GM19463 (cell line): ENCODE measurements around the gene LLGL2.
"Not testable (repeated sequence)": the region's sequence is repeated elsewhere in the genome, so short reads cannot be mapped to it uniquely, and the experiment has no call there.

Experiments used
- ATAC-seq: cut with Tn5 transposase; IDR thresholded peaks from one replicate; pipeline ENCODE4 v1.9.1; 2021; ENCODE audit warnings: mild to moderate bottlenecking, moderate library complexity; ENCODE audit not compliant: unreplicated experiment

Gene LLGL2

DNA sequence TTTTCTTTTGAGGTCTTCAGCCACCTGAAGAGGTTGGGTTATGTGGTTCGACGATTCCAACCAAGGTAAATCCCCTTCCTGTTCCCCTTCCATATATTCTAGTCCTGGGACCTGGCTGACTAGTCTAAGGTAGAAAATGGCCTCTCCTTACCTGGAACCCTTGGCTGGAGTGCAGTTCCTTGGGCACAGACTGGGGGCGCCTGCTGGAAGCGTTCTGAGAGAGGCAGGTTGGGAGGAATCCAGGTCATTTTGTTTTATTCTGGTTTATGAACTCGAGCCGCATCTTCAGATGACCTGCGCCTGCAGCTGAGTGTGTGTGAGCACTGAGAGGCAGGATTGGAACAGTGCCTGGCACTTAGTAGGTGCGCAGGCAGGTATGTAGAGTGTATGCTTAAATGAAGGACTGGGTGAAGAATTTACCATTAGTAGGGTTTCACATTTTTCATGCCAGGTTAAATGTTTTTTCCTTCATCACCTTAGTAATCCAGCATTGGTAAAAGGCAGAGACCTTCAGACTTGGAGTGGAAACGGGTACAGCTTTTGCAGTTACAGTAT lies 6.4 kb upstream of the LLGL2 start:
- no peak for ATAC-seq

DNA sequence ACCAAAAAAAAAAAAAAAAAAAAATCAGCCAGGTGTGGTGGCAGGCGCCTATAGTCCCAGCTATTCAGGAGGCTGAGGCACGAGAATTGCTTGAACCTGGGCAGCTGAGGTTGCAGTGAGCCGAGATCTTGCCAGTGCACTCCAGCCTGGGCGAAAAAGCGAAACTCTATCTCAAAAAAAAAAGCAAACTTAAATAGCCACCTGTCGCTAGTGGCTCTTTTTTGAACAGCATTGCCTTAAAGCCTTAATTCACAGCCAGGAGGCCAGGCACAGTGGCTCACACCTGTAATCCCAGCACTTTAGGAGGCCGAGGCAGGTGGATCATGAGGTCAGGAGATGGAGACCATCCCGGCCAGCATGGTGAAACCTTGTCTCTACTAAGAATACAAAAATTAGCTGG lies 5.1 kb upstream of the LLGL2 start:
- ATAC-seq = not testable (repeated sequence)

DNA sequence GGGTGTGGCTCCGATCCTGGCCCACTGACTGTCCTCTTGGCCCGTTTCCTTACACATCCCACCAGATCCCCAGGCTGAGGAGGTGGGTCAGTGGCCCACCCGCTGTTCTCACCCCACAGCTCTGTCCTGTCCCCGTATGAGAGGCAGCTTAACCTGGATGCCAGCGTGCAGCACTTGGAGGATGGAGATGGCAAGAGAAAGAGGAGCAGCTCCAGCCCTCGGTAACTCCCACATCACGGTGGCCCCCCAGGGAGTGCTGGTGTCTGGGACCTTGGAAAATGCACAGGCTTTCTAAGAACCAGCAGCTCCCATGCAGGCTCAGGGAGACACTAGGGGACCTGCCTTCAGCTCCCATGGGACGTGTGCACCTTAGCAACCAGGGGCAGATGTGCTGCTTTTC lies 4.2 kb upstream of the LLGL2 start:
- ATAC-seq = no peak

DNA sequence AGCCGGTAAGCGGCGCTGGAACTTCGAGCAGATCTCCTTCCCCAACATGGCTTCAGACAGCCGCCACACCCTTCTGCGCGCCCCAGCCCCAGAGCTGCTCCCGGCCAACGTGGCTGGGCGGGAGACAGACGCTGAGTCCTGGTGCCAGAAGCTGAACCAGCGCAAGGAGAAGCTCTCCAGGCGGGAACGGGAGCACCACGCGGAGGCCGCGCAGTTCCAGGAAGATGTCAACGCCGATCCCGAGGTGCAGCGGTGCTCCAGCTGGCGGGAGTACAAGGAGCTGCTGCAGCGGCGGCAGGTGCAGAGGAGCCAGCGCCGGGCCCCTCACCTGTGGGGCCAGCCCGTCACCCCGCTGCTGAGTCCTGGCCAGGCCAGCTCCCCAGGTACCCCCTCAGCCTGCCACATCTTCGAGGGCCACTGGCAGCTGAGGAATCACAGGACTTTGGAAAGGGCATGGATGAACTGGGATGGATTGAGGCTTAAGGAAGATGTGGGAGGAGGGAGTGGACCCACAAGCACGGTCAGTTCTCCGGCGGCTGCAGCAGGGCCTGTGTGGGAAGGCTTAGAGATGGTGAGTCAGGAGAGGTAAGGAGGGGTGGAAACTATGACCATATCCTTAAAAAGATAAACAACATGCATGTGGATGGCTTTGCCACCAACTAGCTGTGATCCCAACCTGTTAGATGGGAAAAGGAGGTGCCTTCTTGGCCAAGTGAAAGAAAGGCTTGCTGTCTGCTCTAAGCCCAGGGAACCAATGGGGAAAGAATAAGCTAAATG lies 3.4 kb upstream of the LLGL2 start:
- no peak for ATAC-seq

DNA sequence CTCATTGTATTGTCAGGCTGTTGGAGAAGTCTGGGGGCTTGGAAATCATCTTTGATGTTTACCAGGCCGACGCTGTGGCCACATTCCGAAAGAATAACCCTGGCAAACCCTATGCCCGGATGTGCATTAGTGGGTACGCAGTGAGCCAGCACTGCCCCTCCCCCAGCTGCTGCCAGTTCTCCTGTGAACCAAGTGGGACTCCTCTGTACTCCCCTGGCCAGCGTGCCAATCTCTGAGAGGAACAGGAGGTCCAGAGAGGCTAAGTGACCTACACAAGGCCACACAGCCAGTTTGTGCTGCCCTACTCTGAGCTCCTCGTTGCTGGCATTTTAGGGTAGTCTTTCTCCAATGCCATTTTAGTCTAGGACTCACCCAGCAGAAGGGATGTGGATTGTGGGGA lies 1.9 kb upstream of the LLGL2 start:
- no peak for ATAC-seq

DNA sequence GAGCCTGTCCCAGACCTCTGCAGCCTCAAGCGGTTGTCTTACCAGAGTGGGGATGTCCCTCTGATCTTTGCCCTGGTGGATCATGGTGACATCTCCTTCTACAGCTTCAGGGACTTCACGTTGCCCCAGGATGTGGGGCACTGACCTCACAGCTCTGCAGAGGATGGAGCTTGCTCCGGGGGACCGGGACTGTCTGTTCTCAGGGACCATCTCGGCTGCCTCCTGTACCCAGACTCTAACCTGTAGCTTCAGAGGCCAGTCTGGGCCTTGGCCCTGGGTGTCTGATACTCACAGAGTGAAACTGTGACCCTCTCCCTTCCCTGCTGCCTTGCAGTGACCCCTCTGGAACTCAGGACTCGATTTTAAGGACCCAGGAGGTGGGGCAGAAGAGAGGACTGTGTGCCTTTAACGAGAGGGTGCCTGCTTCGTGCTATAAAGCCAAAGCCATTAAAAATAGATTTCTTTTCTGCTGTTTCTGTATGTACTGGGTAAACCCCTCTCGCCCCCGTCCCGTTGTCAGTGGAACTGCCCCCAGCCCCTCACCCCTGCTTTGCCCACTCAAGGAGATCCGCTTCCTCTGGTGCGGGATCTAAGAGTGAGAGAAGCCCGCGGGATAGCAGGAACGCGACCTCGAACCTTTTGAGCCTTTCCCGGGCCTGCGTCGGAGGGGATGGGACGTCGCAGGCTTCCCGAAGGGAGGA lies 1.1 kb upstream of the LLGL2 start:
- no peak for ATAC-seq

DNA sequence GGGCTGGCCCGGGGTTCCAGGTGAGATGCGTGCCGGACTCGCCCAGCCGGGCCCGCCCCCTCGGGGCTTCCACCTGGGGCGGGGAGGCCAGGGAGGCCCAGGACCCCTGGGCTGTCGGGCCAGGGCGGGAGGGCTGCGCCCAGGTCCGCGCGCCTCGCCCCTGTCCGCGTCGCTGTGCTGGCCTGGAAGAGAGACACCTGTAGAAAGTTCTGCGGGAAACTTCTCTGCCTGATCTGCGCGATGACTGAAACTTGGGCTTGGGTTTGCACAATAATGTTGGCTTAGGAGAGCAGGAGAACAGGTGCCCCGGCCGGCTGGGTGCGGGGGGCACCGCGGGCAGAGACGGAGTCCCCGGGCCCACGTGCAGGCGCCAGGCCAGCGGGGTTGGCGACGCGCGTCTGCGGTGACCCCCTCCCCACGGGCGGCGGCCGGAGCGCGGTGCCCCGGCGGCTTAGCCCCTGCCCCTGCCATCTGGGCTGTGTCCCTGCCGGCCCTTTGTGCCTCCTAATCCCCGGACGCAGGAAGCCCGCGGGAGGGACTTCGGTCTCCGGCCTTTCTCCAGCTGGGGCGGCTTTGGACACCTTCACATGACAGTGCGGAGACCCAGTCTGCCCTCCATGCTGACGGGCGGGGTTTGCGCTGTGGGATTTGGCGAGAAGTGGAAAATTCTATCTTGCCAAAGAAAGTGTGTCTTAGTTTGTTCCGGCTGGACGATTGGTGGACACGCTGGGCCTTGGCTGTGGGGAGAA lies 483 bp downstream of the LLGL2 start:
- ATAC-seq = no peak

DNA sequence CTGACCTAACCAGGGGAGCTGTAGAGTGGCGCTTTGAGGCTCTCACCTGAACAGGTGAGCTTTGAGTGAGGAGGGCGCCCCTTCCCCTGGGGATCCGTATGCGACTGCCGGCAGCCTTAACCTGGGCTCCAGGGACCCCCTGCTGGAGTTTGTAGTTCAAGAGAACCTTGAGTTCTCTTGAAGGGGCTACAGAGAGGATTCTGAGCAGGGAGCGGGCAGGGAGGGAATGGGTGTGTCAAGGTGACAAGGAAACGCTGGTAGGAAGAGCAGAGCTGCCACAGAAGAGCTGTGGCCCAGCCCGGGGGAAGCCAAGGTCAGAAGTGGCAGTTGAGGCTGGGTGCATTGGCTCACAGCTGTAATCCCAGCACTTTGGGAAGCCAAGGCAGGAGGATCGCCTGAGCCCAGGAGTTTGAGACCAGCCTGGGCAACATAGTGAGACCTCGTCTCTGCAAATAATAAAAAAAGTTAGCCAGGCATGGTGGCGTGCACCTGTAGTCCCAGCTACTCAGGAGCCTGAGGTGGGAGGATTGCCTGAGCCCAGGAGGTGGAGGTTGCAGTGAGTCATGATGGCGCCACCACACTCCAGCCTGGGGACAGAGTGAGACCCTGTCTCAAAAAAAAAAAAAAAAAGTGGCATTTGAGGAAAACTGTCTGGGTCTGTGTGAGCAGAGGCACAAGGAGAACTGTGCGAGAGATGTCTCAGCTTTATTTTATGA lies 1.2 kb downstream of the LLGL2 start:
- no peak for ATAC-seq

DNA sequence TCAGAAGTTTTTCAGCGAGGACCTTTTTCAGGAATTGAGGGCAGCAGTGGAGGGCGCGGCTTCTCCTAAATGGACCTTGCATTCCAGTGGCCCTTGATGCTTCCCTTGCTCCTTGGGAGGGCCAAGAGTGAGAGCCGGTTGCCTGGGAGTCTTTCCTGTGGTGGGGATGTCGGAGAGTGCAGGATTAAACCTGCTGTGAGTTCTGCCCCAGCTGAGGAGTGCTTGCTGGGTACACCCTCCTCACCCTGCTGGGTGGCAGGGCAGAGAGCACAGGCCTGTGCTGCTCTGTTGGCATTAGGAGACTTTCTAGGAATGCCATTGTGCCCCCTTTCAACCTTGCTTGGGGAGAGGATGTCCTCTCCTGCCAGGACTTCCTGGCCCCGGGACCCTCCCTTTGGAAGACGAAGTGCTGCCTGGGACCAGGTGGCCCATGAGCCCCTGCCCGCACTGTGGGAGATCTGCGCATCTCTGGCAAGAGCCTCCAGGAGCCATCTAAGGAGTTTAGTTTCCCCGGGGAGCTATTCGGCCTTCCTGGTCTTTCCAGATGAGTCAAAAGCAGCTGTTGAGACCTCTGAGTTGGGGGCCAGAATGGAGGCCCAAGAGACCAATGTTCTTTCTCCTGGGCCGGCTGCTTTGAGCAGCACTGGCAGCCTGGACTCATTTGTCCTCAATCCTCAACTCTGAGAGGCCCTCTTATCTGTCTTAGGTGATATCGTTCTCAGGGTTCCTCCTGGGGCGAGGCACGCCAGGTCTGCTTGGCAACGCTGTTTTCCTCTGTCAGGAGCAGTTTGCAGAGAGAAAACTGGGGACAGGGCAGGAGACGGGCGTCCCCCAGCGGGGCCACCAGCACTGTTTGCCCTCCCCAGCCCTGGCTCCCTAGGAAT lies 5.6 kb downstream of the LLGL2 start:
- no peak for ATAC-seq

DNA sequence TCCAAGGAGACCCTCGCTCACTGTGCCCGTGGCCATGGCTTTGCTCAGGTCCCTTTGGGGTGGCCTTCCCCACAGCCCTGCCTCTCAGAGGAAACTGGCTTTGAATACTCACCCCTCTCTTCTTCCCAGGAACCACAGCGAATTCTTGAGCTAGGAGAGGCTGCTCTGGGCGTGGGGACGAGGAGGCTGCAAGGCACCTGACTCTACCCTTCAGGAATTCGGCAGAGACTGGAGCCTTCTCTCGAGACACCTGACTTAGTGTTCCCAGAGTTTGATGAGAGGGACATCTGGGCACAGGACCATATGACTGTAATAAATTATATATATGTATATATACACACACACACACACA lies 6.2 kb downstream of the LLGL2 start:
- ATAC-seq = no peak

DNA sequence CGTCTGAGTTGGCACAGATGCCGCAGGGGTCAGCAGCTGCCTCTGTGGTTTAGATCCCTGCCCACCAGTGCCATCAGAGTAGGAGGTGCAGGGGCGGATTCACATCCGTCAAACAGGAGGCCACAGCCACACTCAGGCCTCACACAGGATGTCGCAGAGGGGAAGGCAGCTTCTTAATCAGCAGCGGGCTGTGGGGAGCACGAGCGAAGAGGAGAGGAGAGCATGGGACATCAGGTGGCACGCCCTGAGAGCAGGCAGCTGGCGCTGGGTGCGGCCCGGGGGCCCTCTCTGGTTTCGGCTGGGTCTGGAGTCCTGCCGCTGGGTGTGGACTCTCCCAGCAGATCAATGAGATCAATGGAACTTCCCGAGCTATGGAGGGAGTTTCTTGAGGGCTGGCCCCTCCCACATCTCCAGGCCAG lies 9.6 kb downstream of the LLGL2 start:
- no peak for ATAC-seq

DNA sequence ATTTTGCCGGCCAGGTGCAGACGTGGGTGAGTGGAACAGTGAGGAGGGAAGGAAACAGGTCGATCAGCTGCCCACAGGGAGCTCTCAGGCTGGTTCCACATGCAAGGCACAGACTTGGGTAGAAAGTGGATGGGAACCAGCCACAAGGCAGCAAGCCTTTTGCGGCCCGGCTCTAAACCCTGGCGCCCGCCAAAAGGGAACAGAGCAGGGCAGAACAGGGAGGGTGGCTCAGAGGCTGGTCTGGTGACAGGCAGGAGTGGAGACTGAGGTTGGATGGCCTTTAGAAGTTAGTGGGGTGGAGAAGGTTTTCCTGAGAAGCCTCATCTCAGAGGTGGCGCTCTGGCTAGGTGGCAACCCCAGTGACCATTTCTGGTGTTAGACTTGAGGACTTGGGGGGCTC lies 10.4 kb downstream of the LLGL2 start:
- no peak for ATAC-seq

DNA sequence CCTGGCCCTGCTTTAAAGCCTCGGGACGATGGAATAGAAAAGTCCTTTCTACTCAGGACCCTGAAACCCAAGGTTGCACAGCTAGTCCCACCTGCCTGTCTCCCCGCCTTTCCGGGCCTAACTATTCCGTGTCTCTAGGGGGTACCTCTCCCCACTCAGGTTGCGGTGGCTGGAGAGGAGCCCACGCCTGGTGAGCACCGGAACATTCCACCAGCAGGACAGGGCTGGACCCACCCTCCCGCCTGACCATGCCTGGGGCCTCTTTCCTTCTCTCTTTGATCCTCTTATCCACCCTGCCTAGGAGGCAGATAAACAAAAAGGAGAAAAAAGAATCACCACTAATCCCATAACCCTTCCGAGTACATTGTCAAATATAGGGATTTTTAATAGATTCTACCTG lies 10.9 kb downstream of the LLGL2 start:
- no peak for ATAC-seq

DNA sequence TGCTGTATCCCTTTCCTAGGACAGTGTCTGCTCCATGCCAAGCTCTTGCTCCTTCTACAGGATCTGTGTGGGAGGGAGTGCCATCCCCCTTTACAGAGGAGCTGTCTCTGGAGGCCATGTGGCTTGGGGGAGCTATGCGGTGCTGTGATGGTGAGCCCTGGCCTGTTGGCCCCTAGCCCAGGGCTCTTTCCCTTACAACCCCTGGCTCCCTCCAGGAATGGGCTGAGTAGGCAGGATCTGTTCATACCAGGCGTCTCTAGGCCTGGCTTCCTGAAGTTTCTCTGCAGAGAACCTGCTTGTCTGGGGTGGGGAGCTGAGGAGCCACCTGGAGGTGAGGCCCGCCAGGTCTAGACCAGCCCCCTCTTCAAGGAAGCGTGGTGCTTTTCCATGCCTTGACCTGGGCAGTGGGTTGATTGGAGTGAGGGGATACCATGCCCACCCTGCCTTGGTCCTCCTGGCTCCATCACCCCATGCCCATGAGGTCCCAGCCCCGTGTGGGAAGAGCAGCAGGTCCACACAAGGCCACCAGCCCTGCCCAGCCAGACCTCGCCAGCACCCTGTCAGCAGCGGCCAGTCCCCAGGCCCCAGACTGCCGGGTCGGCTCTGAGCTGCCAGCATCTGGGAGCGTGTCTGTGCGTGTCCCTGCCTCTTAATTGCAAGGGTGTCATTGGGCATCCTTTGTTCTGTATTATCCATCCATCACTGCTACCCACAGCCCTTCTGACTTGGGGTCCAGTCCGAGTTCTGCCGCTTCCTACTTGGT lies 14.7 kb downstream of the LLGL2 start:
- ATAC-seq = no peak

DNA sequence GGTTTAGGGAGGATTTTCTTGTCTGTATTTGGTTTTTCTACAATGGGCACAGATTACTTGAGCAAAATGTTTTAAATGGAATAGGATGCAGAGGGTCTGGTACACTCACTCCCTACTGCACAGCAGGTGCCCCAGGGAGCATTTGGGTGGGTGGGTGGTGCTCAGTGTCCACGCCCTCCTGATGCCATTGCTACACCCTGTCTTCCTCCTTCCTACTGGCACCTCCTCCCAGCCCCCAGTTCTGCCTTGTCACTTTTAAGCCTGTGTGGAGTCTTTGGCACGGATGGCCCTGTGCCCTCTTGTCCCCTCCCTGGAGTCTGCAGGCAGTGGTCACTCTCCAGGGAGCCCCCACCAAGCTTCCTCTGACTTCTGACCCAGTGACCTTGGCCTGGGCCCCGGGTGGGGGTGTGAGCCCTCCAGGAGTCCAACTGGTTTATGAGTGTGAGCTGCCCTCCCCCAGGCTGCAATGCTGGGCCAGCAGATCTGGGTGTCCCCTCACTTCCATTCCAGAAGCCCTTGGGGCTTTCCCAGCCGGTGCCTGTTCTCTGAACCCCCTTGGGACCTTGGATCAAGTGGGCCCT lies 15.5 kb downstream of the LLGL2 start:
- no peak for ATAC-seq

DNA sequence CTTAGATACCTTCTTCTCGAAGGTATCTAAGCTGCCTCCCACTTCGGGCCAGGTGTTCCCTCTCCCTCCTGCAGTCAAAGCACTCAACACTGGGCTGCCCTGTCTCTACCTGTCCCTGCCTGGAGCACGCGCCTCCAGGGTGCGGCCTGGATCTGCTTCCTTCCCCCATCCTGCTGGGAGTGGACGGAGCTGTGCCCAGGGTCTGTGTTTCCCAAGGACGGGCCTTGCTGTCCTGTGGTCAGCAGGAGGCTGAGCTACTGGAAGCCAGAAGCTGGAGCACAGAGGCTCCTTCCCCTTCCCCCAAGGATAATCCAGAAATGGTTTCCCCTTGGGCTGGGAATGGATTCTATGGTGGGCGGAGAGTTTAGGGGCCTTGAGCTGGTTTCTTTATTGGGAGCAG lies 16.7 kb downstream of the LLGL2 start:
- ATAC-seq = no peak

DNA sequence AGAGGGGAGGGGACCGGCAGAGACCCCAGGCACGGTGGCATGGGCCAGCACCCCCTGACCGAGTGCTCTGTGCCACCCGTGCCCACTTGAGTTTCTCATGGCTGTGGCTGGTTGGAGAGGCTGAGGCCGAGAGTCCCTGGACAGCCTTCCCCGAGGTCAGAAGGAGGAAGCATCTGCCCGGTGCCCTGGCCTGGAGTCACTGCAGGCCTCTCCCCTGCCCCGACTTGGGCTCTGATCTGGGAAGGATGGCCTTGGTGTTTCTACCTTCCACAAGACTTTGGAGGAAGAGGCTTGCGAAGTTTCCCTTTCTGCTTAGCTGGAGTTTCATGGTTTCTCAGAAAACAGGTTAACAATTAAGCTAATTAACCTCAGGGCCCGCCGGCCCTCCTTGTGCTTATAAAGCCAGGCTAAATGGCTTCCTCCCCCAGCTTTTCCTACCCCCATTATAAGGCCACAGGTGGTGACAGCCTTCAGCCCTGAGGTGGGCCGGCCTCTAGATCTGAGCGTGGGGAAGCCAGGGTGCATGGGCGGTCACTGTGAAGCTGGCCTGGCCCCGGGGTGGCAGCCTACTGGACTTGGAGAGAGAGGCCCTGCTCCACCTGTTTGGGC lies 17.3 kb downstream of the LLGL2 start:
- no peak for ATAC-seq

DNA sequence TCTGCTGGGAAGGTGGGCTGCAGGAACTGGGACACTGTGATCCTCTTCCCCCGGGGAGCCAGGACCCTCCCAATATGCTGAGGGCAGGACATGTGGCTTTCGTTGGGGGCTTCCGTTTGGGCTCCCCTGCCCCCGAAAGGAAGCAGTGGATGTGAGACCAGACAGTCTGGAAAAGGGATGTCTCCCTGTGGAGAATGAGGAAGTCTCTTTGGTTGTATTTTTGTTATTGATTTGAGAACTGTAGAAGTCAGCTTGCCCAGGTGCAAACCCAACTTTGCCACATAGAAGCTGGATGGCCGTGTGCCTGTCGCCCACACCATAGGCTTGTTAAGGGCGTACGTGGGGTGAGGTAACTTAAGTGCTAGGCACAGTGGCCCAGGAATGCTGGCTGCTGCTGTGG lies 18.8 kb downstream of the LLGL2 start:
- ATAC-seq = no peak

DNA sequence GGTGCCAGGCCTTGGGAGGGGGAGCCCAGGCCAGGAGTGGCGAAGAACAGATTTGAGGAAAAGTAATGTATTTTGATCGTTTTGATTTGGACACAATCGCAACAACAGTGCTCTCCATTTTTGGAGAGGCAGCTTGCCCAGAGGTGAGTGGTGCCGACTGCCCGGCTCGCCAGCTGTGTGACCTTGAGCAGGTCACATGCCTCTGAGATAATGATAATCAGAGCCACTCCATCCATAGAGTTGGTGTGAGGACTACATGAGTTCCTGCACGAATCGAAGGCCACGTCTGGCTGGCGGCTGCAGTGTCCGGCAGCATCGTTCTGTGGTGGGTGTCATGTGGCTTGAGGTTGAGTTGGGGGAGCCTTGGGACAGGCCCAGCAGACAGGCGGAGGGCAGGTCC lies 20.7 kb downstream of the LLGL2 start:
- no peak for ATAC-seq
